ENCODE results near the gene SIRPB2. TPM values are rescaled to one million over a fixed set of nuclear protein-coding genes. Genes with fewer than 3 reads are reported as not detected.
"Not testable (repeated sequence)": the region's sequence is repeated elsewhere in the genome, so short reads cannot be mapped to it uniquely, and the experiment has no call there.

Gene SIRPB2
- total and polyA plus RNA-seq, 5 donors: 1.8 to 5.4 (median 4.9) TPM

GRCh38 chr20:1499528-1500420 lies 8.6 kb upstream of the SIRPB2 start:
- H3K4me1 ChIP-seq (ENCODE audit: control insufficient read depth, insufficient read depth, low read length): no peaks in the 10 kb centered on the region
- DNase-seq (no peak), ATAC-seq (no peak)
- 89% methylated on average over 8 of the region's 8 CpGs for WGBS
- H3K4me3 ChIP-seq (ENCODE audit: low read length): no peak overlapping the region
- no peaks in the 10 kb centered on the region for H3K27me3 ChIP-seq (ENCODE audit: control insufficient read depth, insufficient read depth)
- no peaks in the 10 kb centered on the region for H3K9me3 ChIP-seq (ENCODE audit: control insufficient read depth, low read length)
- no peak overlapping the region for H3K27ac ChIP-seq (ENCODE audit: low read length)
- intact Hi-C loops (cut with DNase I): no loop called here

- ATAC-seq: not testable (repeated sequence)
Measured at GRCh38 chr20:1497371-1497770, 6.2 kb upstream of the SIRPB2 start.

GRCh38 chr20:1496930-1497329 lies 5.7 kb upstream of the SIRPB2 start:
- no peaks in the 10 kb centered on the region for H3K27me3 ChIP-seq (ENCODE audit: control insufficient read depth, insufficient read depth)
- WGBS: 86% methylated on average over 3 of the region's 3 CpGs
- DNase-seq (no peak), ATAC-seq (no peak)
- H3K27ac ChIP-seq (ENCODE audit: low read length): no peak overlapping the region
- H3K4me3 ChIP-seq (ENCODE audit: low read length): no peak overlapping the region
- H3K9me3 ChIP-seq (ENCODE audit: control insufficient read depth, low read length): no peaks in the 10 kb centered on the region
- intact Hi-C loops (cut with DNase I): no loop called here
- H3K4me1 ChIP-seq (ENCODE audit: control insufficient read depth, insufficient read depth, low read length): no peaks in the 10 kb centered on the region

More at GRCh38 chr20:1497371-1497770, 6.2 kb upstream of the SIRPB2 start:
- 97% methylated on average over 5 of the region's 5 CpGs for WGBS
- H3K4me3 ChIP-seq (ENCODE audit: low read length); H3K4me1 ChIP-seq (ENCODE audit: control insufficient read depth, insufficient read depth, low read length); DNase-seq; H3K27ac ChIP-seq (ENCODE audit: low read length); H3K9me3 ChIP-seq (ENCODE audit: control insufficient read depth, low read length); H3K27me3 ChIP-seq (ENCODE audit: control insufficient read depth, insufficient read depth); intact Hi-C loops (cut with DNase I): not testable (repeated sequence)

GRCh38 chr20:1494436-1494835 lies 3.2 kb upstream of the SIRPB2 start:
- Histone ChIP-seq H3K27me3 (ENCODE audit: control insufficient read depth, insufficient read depth) (no peaks in the 10 kb centered on the region), H3K4me1 (ENCODE audit: control insufficient read depth, insufficient read depth, low read length) (no peaks in the 10 kb centered on the region), H3K4me3 (ENCODE audit: low read length) (no peak overlapping the region), H3K9me3 (ENCODE audit: control insufficient read depth, low read length) (no peaks in the 10 kb centered on the region), H3K27ac (ENCODE audit: low read length) (no peak overlapping the region)
- DNase-seq (no peak), ATAC-seq (no peak)
- intact Hi-C loops (cut with DNase I): no loop called here
- WGBS: 42% methylated on average over 3 of the region's 3 CpGs

- DNase-seq (no peak), ATAC-seq (no peak)
- Histone ChIP-seq H3K9me3 (ENCODE audit: control insufficient read depth, low read length) (no peaks in the 10 kb centered on the region), H3K4me3 (ENCODE audit: low read length) (no peak overlapping the region), H3K27me3 (ENCODE audit: control insufficient read depth, insufficient read depth) (no peaks in the 10 kb centered on the region), H3K4me1 (ENCODE audit: control insufficient read depth, insufficient read depth, low read length) (no peaks in the 10 kb centered on the region), H3K27ac (ENCODE audit: low read length) (no peak overlapping the region)
- 63% methylated on average over 1 of the region's 1 CpG for WGBS
- intact Hi-C loops (cut with DNase I): no loop called here
Measured at GRCh38 chr20:1493536-1493935, 2.3 kb upstream of the SIRPB2 start.

- Histone ChIP-seq H3K9me3 (ENCODE audit: control insufficient read depth, low read length) (no peaks in the 10 kb centered on the region), H3K4me1 (ENCODE audit: control insufficient read depth, insufficient read depth, low read length) (no peaks in the 10 kb centered on the region), H3K27me3 (ENCODE audit: control insufficient read depth, insufficient read depth) (no peaks in the 10 kb centered on the region), H3K4me3 (ENCODE audit: low read length) (no peak overlapping the region), H3K27ac (ENCODE audit: low read length) (no peak overlapping the region)
- DNase-seq (no peak), ATAC-seq (peak; percentile 24 to 44)
- WGBS: 52% methylated on average over 2 of the region's 2 CpGs
- intact Hi-C loops (cut with DNase I): no loop called here
Measured at GRCh38 chr20:1491860-1492642, 831 bp upstream of the SIRPB2 start.

GRCh38 chr20:1490643-1491195 lies 501 bp downstream of the SIRPB2 start:
- ATAC-seq (no peak), DNase-seq (no peak)
- Histone ChIP-seq H3K27ac (ENCODE audit: low read length) (peak overlapping the region; percentile 28), H3K4me1 (ENCODE audit: control insufficient read depth, insufficient read depth, low read length) (no peaks in the 10 kb centered on the region), H3K27me3 (ENCODE audit: control insufficient read depth, insufficient read depth) (no peaks in the 10 kb centered on the region), H3K4me3 (ENCODE audit: low read length) (peak overlapping the region; percentile 17), H3K9me3 (ENCODE audit: control insufficient read depth, low read length) (no peaks in the 10 kb centered on the region)
- intact Hi-C loops (cut with DNase I): no loop called here
- WGBS: 72% methylated on average over 9 of the region's 9 CpGs

- Histone ChIP-seq H3K27me3 (ENCODE audit: control insufficient read depth, insufficient read depth) (no peaks in the 10 kb centered on the region), H3K27ac (ENCODE audit: low read length) (no peak overlapping the region), H3K9me3 (ENCODE audit: control insufficient read depth, low read length) (no peaks in the 10 kb centered on the region), H3K4me1 (ENCODE audit: control insufficient read depth, insufficient read depth, low read length) (no peaks in the 10 kb centered on the region), H3K4me3 (ENCODE audit: low read length) (no peak overlapping the region)
- DNase-seq (peak in 1 of 3 donors; percentile 54), ATAC-seq (peak; percentile 58)
- intact Hi-C loops (cut with DNase I): no loop called here
- WGBS: 76% methylated on average over 6 of the region's 6 CpGs
Measured at GRCh38 chr20:1489764-1490436, 1.3 kb downstream of the SIRPB2 start.

- Histone ChIP-seq H3K27ac (ENCODE audit: low read length) (no peak overlapping the region), H3K27me3 (ENCODE audit: control insufficient read depth, insufficient read depth) (no peaks in the 10 kb centered on the region), H3K4me1 (ENCODE audit: control insufficient read depth, insufficient read depth, low read length) (no peaks in the 10 kb centered on the region), H3K4me3 (ENCODE audit: low read length) (no peak overlapping the region), H3K9me3 (ENCODE audit: control insufficient read depth, low read length) (no peaks in the 10 kb centered on the region)
- intact Hi-C loops (cut with DNase I): no loop called here
- ATAC-seq (peak in 1 of 2 donors; percentile 17), DNase-seq (no peak)
- WGBS: 71% methylated on average over 2 of the region's 2 CpGs
Measured at GRCh38 chr20:1489325-1489724, 1.9 kb downstream of the SIRPB2 start.

GRCh38 chr20:1486566-1486965 lies 4.7 kb downstream of the SIRPB2 start:
- WGBS: 90% methylated on average over 2 of the region's 2 CpGs
- no peaks in the 10 kb centered on the region for H3K9me3 ChIP-seq (ENCODE audit: control insufficient read depth, low read length)
- ATAC-seq: no peak
- intact Hi-C loops (cut with DNase I): no loop called here
- no peak for DNase-seq
- no peak overlapping the region for H3K27ac ChIP-seq (ENCODE audit: low read length)
- H3K27me3 ChIP-seq (ENCODE audit: control insufficient read depth, insufficient read depth): no peaks in the 10 kb centered on the region
- no peaks in the 10 kb centered on the region for H3K4me1 ChIP-seq (ENCODE audit: control insufficient read depth, insufficient read depth, low read length)
- no peak overlapping the region for H3K4me3 ChIP-seq (ENCODE audit: low read length)
